ENCODE data around the gene TNFAIP2.
"Not testable (repeated sequence)": the region's sequence is repeated elsewhere in the genome, so short reads cannot be mapped to it uniquely, and the experiment has no call there.

The TNFAIP2 gene

DNA sequence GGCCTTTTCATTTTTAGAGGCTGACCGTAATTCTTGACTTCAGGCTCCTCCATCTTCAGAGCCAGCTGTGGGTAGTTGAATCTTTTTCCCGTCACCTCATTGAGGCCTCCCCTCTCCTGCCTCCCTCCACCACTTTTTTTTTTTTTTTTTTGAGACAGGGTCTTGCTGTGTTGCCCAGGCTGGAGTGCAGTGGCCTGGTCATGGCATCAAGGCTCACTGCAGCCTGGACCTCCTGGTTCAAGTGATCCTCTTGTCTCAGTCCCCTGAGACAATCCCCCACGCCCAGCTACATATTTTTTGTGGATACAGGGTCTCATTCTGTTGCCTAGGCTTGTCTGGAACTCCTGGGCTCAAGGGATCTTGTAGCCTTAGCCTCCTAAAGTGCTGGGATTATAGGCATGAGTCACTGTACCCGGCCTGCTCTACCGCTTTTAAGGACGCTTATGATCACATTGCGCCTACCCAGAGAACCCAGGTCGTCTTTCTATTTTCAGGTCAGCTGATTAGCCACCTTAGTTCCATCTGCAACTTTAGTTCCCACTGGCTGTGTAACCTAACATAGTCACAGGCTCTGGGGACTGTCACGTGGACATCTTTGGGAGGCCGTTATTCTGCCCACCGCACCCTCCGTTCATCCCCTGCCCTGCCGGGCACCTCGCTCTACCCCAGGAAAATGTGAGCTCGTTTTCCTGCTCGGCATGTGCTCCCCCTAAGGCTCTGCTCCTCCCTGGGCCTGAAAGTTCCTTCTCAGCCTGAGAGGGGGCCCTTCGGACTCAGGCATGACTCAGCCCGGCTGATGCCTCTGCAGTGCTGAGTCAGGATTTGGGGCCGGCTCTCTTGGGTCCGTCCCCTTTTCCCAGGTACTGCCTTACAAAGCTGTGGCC lies 13.4 kb downstream of the TNFAIP2 start:
- no peak for DNase-seq

DNA sequence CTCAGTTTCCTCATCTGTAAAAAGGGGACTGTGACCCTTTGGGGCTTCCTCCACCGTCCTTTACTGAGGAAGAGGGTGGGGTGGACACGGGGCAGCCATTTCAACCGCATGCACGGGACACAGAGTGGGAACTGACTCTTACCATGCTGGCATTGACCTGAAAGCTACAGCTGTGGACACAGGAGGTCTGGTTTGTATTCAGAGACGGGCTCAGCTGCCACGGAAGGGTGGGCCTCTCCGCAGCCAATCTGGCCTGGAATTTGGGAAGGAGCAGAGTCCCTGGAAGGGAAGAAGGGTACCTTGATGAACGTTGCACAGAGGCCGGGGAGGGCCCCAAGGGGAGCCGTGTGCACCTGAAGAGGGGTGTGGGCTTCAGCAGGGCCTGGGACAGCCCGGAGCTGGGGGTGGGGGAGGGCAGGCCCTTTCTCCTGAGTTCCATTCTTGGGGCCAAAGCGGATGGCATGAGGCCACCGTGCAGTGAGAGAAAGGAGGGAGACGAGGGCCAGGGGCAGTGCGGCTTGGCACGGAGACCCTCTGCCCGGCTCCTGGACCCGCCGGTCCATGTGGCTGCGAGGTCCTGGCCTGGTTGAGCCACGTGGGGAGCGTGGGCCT lies 14.5 kb downstream of the TNFAIP2 start:
- DNase-seq = no peak

DNA sequence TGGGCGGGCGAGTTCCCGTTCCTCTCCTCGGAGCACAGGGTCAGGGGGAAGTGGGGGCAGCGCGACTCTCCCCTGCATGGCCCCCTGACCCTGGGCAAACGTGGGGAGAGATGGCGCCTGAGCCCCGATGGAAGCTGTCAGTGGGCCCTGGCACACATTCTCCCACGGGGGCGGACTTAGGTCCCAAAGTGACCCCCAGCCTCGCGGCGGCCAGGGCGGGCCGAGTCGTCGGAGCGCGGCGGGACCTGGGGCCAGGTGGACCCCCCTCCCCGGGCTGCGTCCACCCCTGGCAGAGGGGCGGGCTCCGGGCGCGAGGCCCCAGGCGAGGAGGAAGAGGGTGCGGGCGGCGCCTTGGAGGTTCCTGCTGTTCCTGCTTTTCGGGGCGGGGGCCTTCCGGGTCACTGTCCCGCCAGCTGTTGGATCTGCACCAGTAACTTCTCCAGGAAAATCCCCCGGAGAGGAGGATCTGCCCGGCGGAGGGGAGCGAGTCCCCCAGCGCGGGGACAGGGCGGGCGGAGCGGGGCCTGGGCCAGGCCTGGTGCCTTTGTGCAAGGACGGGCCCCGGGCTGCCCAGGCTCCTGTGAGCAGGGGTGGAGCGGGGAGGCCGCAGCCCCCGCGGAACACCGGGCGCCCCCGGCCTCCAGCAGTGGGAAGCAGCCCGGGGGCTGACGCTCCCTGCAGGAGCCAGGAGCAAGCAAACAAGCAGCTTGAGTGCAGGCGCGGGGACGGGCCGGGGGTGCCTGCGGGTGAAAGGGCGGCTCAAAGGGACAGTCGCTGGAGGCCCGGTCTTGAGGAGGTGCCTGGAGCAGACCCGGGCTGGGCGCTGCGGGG lies 15.3 kb downstream of the TNFAIP2 start:
- no peak for DNase-seq

DNA sequence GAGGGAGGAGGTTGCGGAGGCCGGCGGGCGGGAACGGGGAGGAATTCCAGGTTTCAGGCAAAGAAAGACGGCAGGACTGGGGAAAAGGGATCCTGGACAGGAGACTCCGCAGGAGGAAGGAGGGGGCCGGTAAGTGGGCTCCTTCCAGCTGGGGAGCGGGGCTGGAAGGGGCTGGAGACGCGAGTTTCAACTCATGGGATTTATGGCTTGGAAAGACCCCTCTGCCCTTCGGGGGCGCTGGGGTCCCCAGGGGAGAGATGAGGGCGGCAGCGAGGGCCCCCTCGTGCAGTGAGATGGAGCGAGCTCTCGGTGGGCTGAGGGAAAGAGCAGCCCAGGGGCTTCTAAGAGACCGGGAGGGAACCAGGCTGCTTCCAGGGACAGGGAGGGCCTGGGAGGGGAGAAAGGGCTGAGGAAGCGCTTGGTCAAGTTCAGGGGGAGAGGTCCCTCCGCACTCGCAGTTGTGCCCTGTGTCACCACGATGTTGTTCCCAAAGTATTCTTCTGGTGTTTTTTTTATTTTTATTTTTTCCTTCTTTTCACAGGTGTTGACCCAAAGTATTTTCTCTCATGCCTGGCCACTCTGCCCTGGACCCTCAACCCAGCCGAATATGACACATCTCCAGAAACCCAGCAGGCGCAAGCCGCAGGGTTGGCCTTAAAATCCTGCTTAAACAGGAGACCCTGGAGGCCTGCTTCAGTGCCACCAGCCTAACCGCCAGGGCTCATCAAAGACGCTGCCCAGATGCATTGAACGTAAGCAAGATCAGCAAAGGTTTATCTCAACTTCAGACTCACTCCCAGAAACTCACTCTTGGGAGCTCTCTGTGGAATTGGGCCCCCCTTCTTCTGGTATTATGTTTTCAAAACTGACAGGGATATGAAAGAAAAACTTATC lies 16.1 kb downstream of the TNFAIP2 start:
- DNase-seq = no peak

DNA sequence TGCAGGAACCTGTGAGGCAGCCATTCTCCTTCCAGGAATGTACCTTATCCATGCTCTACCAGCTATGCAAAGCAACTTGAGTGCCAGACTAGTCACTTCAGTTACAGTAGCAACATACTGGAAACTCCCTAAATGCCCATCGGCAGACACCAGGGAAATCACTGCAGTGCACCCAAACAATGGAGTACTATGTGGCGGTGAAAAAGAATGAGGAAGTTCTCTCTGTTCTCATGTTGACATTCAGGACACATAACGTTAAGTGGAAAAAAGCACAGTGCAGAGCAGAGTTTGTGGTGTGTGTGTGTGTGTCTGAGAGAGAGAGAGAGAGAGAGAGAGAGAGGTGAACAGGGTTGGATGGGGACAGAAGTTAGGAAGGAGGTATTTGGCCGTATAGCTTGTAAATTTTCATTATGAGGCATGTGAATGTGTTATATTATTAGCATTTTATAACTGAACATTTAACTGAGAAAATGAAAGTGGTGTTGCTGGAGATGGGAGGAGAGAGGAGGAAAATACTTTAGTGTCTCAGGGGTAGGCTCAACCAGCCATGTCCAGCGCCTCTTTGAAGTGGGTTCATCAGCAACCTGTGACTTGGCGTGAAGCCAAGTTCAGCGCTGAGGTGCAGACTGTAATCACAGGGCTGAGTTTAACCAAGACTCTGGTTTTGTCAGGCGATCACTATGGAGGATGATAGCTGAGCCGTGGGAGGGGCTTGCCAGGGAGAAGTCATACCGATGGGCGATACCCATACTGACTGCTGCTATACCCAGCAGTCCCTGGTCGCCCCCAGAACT lies 17.3 kb downstream of the TNFAIP2 start:
- no peak for DNase-seq

DNA sequence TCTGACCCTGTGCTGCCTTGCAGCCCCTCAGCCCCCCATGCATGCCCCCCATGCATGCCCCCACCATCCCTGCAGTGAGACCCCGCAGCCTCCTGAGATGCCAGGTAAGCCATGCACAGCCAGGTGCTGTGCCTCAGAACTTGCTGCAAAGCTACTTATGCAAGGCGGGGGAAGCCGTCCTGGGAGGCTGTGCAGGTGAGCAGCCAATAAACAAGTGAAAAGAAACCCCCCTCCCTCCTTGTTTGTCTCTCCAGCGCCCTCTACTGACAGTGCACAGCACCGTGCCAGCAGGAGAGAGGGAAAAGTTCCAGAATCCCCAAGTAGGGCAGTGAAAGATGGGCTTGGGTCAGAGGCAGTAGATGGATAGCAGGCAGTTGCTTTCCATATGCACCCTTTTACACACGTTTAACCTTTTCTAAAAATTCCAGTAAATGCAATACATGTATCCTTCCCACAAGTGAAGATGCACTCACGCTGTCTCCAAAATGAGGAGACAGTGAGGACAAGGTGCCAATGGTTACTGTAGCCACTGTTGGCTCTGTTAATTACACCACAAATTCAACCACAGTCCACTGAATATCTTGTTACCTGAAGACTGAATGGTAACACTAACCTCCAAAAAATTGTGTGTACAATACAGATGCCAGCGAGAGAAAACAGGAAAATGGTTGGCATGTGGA lies 18.0 kb downstream of the TNFAIP2 start:
- DNase-seq = no peak

DNA sequence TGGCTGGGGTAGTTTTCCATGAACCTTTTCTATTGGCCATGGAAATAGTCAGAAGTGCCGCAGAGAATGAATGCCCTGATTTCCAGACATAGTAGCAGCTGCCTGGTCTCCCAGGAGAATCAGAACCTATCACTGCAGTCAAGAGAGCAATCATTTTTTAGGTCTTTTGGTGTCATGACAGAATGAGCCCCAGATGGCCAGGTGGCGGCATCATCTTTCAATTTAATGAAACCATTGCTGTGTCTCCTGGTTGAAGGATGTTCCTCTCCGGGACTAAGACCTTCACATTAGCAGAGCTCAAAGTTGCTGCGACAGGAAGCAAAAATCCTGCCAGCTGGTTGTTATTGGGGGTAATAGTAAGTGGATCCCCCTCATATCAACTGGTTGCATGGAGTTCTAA lies 18.8 kb downstream of the TNFAIP2 start:
- no peak for DNase-seq

DNA sequence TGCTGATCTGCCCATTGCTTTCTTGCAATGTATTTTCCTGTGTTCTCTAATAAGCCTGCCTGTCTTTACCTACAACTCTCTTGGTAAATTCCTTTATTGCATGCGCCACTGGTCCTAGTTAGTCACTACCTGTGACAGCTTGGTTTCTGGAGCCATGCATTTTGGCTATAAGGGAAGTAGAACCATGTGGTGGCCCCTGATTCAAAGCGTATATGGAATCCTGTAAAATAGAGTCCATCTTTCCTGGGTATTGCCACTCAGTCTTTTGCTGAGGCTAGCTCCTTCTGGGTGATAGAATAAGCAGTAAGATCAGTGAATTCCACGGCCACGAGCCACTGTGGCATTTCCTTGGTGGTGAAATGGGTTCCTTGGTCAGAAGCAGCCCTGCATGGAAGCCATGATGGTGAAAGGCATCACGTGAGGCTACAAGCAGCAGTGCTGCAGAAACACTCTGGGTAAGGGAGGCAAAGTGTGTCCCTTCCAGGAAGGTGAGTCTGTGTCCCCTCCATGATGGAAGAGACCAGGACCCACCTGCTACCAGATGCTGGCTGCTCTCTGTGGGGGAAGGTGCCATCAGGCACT lies 19.6 kb downstream of the TNFAIP2 start:
- no peak for DNase-seq

DNA sequence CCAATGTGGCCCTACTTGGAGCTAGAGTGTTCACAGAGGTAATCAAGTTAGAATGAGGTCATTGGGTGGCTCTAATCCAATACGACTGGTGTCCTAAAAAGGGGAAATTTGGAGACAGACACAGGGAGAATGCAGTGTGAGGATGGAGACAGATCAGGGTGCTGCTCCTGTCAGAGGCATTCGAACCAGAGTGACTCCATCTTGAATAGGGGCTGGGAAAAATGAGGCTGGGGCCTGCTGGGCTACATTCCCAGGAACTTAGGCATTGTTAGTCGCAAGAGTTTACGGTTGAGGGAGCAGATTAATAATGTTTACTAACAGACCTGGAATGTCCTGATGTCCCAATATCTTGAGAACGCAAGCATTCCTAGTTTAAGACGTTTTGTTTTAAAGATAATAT lies 20.2 kb downstream of the TNFAIP2 start:
- no peak for DNase-seq

DNA sequence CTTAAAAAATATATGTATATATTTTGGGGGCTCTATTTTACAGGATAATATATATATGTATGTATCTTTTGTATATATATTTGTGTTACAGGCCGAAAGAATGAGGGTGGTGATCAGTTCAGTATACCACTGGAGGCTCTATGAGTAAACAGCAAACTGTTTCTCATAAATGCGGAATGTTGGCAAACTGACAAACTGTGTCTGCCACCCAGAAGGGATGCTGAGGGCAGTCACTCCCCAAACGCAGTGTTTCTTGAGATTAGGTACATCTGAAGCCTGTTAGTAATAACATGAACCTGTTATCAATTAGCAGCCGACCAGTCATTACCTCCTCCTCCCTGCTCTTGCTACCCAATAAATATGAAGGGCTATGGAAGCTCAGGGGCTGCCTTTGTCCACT lies 20.8 kb downstream of the TNFAIP2 start:
- no peak for DNase-seq

DNA sequence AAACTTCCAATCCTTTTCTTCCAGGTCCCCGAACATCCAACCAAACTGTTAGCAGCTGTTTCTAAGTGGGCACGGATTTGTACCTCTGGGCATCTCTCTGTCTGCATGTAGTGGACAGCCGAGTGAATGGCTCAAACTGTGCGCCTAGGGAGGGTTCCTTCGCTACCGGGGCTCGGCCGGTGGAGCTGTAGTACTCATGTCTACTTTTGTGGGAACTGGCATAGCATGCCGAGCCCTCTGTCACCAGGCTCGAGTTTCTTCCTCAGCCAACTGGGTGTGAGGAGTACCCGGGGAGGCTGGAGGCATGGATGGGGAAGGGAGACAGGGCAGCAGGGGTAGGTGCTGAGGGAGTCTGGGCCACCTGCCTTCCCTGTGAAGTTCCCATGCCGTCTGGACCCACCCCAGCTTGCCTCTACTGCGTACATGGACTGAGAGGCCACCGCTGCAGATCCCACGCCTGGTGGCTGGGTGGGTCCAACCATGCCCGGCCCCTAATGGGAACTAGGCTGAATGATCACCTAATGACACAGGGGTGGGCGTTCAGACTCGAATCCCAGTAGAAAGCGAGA lies 23.0 kb downstream of the TNFAIP2 start:
- no peak for DNase-seq

DNA sequence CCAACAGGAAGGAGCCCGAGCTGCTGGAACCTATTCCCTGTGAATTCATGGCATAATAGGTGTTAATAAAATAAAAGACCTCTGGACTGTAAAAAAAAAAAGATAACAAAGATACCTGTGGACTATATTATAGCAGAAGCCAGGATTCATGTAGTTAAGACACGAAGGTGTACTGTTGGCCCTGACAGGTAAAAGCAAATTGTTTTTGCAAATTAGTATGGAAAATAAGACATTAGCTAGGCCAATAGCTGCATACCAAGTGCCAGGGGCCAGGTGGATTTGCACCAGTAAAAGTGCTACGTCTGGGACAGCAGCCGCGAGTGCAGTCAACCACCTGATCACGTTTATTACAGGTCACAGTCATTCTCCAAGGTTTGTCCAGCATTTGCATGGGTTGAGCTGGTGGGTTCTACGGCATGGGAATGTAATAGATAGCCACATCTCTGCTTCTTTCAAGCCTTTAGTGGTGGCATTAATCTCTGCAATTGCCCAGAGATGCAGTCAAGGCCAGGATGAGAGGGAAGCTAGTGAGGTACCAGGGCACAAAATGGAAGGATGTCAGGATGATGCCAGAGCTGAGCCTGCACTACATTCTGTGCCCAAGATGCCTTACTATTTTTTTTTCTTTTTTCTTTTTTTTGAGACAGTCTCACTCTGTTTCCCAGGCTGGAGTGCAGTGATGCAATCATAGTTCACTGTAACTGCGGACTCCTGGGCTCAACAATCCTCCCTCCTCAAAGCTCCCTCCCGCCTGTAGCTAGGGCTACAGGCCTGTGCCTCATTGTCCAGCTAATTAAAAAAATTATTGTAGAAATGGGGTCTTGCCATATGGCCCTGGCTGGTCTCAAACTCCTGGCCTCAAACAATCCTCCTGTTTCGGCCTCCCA lies 26.3 kb downstream of the TNFAIP2 start:
- no peak for DNase-seq

DNA sequence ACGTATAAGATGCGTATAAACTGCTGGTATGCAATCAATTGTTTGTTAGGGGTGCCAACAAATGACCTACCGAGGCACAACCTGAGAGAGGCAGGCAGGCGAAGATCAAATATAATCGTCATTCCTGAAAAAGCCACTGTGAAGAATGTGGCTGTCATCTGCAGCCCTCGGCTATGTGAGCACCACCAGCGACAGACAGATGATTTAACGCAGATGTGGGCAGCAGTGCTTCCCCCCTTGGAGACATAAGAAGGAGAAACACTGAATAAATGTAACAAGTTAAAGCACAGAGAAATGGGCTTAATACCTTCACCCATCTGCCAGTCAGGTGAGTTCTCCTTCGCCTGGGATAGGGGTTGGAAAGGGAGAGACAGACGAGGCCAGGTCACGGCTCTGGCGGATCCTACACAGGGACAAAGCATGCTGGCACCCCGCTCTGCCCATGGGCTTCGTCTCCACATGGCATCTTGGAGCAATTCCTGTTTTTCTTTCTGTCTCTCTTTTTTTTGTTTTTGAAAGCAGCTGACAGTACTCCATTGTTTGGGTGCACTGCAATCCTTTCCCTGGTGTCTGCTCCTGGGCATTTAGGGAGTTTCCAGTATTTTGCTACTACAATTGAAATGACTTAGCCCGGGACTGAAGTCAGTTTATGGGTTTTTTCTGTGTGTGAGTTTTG lies 28.1 kb downstream of the TNFAIP2 start:
- DNase-seq = no peak

DNA sequence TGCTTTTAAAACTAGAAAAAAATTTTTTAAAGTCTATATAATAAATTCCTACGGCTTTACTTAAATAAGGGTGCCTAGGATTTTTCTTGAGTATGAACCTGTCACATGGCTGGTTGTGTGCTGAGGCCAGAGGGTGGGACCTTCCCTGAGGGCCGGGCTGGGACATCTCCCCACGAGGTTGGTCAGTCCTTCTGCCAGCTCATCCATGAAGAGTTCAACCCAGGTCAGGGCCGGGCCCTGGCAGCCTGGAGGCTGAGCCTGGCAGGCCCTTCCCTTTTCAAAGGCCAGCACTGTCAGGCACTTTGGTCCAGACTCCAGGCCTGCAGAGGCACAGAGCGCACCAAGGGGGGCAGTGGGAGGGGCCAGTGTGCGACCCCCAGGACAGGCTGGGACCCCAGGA lies 31.7 kb downstream of the TNFAIP2 start:
- no peak for DNase-seq

DNA sequence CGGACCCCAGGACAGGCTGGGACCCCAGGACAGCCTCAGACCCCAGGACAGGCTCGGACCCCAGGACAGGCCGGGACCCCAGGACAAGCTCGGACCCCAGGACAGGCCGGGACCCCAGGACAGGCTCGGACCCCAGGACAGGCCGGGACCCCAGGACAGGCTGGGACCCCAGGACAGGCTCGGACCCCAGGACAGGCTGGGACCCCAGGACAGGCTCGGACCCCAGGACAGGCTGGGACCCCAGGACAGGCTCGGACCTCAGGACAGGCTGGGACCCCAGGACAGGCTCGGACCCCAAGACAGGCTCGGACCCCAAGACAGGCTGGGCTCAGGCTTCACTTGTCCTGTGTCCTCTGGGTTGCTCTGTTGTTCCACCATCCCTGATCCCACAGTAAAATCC lies 32.2 kb downstream of the TNFAIP2 start:
- DNase-seq = not testable (repeated sequence)

DNA sequence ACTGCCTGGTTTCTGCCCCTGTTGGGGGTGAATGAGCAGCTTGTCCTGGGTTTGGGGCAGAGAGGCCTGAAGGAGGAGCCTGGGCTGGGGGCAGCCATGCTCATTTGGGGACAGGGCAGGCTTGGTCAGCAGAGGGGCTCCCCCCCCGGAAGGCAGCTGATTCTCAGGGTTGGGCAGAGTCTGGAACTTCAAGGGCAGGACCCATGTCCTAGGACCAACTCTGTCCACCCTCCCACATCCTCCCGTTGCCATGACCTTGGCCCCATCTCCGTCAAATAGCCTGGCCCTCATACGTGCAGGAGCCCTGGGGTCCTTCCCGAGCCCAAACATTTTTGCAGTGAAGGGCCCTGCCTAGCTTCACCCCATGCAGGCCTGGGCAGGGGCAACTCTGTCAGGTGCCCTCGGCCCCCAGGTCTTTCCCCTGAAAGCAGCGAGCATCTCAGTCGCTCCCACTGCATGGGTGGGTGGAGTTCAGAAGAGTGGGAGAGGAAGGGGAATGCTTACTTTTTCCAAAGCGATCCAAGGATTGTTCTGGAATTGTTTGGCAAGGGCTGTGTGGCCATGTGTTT lies 32.6 kb downstream of the TNFAIP2 start:
- DNase-seq = no peak

DNA sequence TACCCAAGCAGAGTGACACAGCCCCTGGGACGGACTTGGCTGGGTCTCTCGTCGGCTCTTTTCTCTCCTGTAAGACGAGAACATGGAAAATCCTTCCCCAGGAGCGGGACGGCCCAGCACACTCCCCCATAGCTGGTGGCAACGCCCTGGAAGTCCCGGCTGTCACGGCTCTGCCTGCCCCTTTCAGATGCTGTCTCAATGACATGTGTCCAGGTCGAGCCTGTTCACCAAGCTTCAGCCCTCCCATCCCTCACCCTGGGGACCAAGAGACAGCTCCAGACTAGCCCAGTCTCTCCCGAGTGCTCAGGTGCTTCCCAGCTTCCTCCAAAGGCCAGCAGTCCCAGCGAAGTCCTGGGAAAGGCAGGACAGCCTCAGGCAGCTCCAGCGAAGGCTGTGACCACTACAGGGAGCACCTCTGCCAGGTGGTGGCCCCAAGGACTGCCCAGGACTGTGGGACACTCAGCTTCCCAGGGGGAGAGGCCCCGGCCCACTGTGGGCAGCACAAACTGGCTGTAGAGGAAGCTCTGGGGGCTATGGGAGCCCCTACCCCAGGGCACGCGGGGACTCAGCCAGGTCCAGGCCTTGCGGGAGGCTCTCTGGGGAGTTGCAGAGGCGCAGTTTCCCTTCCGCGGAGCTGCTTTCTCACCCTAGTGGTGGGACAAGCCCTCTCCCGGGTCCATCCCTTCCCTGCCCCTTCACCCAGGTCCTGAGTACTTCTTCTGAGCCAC lies 33.6 kb downstream of the TNFAIP2 start:
- no peak for DNase-seq

DNA sequence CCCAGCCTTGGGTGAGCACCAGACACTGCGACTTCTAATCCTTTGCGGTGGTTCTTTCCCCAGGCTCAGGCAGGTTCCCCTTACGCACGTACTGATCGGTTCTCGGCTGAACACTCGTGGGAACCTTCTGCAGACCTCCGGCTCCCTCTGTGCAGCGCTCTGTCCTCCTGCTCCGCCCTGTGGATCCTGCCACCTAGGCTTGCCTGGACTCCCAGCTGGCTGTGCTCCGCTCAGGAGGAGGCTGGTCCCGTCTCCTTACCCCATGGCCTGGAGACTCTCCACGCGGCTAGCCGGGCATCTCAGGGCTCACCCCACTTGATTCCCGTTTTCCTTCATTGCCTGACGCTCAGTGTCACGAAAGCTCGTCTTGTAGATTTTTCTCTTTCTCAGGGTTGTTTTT lies 34.7 kb downstream of the TNFAIP2 start:
- no peak for DNase-seq

Measured in activated gamma-delta T cell treated with Interleukin-2 at 50 U/mL for 16 hours (primary cell).